Glutamatergic neuron (in vitro differentiated cells): ENCODE measurements around the gene SIRT3. TPM values are rescaled to one million over a fixed set of nuclear protein-coding genes. Genes with fewer than 3 reads are reported as not detected.
A peak's percentile ranks its signal among the peaks of the same experiment; 100 is the strongest.

Experiments
- DNase-seq: peaks from one replicate; pipeline ENCODE4 v3.0.0; 2022
- H3K27ac Mint-ChIP-seq: one replicate; pipeline ENCODE4 v1.8.0; 2020; ENCODE audit warnings: mild to moderate bottlenecking, mixed read lengths, inconsistent platforms; ENCODE audit not compliant: unreplicated experiment
- H3K27me3 Mint-ChIP-seq: one replicate; pipeline ENCODE4 v1.8.0; 2020; ENCODE audit warnings: mild to moderate bottlenecking, moderate library complexity, mixed read lengths, inconsistent platforms; ENCODE audit not compliant: unreplicated experiment
- H3K36me3 Mint-ChIP-seq: one replicate; pipeline ENCODE4 v1.8.0; 2020; ENCODE audit warnings: mild to moderate bottlenecking, mixed read lengths, inconsistent platforms; ENCODE audit not compliant: unreplicated experiment
- H3K4me1 Mint-ChIP-seq: one replicate; pipeline ENCODE4 v1.8.0; 2020; ENCODE audit warnings: mild to moderate bottlenecking, low read depth, mixed read lengths, inconsistent platforms; ENCODE audit not compliant: unreplicated experiment
- H3K4me3 Mint-ChIP-seq: one replicate; pipeline ENCODE4 v1.8.0; 2020; ENCODE audit warnings: mild to moderate bottlenecking, mixed read lengths, inconsistent platforms; ENCODE audit not compliant: unreplicated experiment
- H3K9me3 Mint-ChIP-seq: one replicate; pipeline ENCODE4 v1.8.0; 2020; ENCODE audit warnings: mild to moderate bottlenecking, moderate library complexity, mixed read lengths, inconsistent platforms; ENCODE audit not compliant: unreplicated experiment
- total RNA-seq: library from RNA; stranded (reverse); fragmentation: NEBNext Ultra II Directional; extraction: Animal tissue kit (Norgen Biotek cat#: 25700); gene quantifications from one replicate; pipeline ENCODE4 v1.2.1, GENCODE V29; 2021; ENCODE audit not compliant: unreplicated experiment
- TF ChIP-seq, protein P1 (sequence below): fragments of 200-600 bp; sonication (generic); IDR thresholded peaks from one replicate; pipeline ENCODE4 v1.5.0; 2021; ENCODE audit not compliant: partially characterized antibody, unreplicated experiment

Gene SIRT3
- total RNA-seq, 1 donor from 2014 or later: 23.6 TPM

DNA sequence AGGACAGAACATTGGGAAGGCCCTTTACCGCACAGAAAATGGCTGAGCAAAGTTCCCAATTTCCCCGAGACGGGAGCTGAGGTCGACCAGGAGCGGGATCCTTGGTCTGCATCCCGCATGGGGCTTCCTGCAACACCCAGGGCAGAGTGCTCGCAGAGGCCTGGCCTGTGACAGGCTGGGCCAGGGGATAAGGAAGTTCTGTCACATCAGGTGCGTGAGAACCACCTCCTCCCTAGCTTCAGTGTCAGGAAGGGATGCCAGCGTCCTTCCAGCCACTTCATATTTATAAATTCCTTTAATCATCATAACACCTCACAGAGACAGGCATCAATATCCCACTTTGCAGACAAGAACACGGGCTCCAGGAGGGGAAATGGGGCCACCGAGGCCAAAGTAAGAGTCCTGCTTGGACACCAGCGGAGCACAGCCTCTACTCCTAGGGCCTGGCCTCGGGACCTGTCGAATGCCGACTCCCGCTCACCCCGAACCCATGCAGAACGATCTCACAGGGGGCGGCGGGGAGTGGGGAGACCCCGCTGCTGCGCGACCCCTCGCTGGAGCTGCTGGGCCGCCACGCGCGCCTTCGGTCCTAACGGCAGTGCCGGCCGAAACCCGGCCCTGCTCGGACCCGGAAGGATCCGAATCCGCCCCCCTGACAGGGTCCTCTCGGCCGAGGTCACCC, 29.5 kb downstream of the SIRT3 start:
- Mint-ChIP-seq H3K36me3 (peaks cover 4% of the 10 kb centered on the region), H3K9me3 (peaks cover 16% of the 10 kb centered on the region), H3K27ac (peak overlapping the region; percentile 82), H3K4me3 (peak overlapping the region; percentile 97), H3K4me1 (no peaks in the 10 kb centered on the region), H3K27me3 (peaks cover 17% of the 10 kb centered on the region)
- TF ChIP-seq, protein P1, sequence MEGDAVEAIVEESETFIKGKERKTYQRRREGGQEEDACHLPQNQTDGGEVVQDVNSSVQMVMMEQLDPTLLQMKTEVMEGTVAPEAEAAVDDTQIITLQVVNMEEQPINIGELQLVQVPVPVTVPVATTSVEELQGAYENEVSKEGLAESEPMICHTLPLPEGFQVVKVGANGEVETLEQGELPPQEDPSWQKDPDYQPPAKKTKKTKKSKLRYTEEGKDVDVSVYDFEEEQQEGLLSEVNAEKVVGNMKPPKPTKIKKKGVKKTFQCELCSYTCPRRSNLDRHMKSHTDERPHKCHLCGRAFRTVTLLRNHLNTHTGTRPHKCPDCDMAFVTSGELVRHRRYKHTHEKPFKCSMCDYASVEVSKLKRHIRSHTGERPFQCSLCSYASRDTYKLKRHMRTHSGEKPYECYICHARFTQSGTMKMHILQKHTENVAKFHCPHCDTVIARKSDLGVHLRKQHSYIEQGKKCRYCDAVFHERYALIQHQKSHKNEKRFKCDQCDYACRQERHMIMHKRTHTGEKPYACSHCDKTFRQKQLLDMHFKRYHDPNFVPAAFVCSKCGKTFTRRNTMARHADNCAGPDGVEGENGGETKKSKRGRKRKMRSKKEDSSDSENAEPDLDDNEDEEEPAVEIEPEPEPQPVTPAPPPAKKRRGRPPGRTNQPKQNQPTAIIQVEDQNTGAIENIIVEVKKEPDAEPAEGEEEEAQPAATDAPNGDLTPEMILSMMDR: no peak
- DNase-seq: no peak

DNA sequence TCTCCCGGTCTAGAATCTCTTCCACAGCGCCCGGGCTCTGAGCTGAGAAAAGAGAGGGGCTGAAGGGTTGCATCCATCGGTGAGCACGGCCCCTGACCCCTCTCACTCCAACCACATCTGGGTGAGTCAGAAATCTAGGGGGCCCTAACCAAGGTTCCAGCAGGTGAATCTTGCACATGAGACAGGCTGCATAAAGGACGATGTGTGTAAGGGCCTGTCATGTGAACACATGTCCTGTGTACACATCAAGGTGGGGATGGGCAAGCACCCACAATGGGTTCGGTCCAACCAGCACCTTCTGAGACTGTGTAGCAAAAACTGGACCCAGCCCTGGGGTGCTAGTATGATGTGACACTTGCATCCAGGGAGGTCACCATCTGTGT, 30.1 kb downstream of the SIRT3 start:
- no peak for DNase-seq

DNA sequence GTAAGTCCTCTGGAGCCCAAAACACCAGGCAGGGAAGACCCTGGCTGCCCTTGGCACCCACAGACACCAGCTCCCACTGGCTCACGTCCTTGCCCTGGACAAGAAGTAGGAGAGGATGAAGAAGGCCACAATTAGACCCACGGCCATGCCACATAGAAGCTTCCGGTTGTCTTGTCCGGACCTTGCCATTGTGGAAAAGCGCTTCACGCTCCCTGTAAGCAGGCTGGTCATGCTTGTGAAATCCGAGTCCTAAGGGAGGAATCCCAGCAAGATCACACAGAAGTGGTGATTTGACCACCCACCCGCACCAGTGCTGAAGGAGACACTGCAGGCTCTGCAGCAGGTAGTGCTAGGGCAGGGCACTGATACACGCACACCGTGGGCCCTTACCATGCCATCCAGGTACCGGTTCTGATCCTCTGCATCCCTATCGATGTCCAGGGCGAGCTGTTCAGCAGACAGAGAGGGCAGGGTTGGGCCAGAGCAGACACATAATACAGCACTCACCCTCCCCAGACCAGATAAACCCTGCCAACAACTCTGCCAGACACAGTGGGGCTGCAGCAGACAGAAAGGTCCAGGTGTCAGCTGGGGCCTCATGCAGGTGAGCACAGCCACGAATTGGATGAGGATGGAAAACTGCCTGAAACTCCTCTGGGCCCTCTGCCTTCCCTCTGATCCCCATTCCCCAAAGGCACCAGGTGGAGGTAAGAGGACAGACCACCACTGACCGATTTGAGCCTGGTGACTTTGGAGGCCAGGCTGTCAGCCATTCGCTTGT, 30.7 kb downstream of the SIRT3 start:
- no peak for DNase-seq
- TF ChIP-seq, protein P1: no peak
- H3K4me1 Mint-ChIP-seq: no peaks in the 10 kb centered on the region

More for the DNA sequence above, 30.1 kb downstream of the SIRT3 start:
- H3K4me1 Mint-ChIP-seq: no peaks in the 10 kb centered on the region
- no peaks in the 10 kb centered on the region for H3K36me3 Mint-ChIP-seq
- TF ChIP-seq, protein P1: no peak
- H3K27ac Mint-ChIP-seq: no peak overlapping the region
- peaks cover 17% of the 10 kb centered on the region for H3K27me3 Mint-ChIP-seq
- H3K4me3 Mint-ChIP-seq: peak overlapping the region; percentile 97
- H3K9me3 Mint-ChIP-seq: peaks cover 16% of the 10 kb centered on the region

DNA sequence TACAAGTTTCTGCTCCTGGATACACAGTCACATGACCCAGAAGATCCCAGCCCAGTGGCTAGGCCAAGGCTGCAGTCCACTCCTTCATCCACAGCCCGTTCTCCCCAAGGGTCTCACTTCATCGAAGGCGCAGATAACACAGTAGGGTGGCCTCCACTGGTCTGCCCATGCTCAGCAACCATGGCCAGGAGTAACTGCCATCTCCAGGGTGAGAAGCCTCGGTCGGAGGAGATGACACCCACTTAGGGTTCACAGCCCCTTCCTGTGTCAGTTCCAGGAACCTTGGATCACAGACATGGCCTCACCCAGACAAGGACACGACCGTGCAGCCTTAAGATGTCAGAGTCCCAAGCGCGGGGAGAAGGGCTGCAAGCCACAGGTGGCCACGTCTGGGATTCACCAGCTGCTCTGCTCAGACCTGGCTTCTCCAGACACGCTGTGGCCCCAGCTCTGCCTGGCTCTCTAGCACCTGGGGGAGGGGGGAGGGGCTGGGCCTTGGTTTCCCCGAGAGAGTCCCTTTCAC, 31.5 kb downstream of the SIRT3 start:
- TF ChIP-seq, protein P1: no peak
- no peaks in the 10 kb centered on the region for H3K36me3 Mint-ChIP-seq
- peaks cover 12% of the 10 kb centered on the region for H3K27me3 Mint-ChIP-seq
- peaks cover 16% of the 10 kb centered on the region for H3K9me3 Mint-ChIP-seq
- no peaks in the 10 kb centered on the region for H3K4me1 Mint-ChIP-seq
- DNase-seq: no peak
- H3K4me3 Mint-ChIP-seq: no peak overlapping the region
- no peak overlapping the region for H3K27ac Mint-ChIP-seq

More for the DNA sequence above, 30.7 kb downstream of the SIRT3 start:
- no peak overlapping the region for H3K27ac Mint-ChIP-seq
- peaks cover 16% of the 10 kb centered on the region for H3K9me3 Mint-ChIP-seq
- no peaks in the 10 kb centered on the region for H3K36me3 Mint-ChIP-seq
- peaks cover 15% of the 10 kb centered on the region for H3K27me3 Mint-ChIP-seq
- H3K4me3 Mint-ChIP-seq: peak overlapping the region; percentile 97
